Measurements from ENCODE around the gene FCF1.

Gene FCF1

GRCh38 chr14:74771399-74771798, 58.5 kb downstream of the FCF1 start:
- in situ Hi-C loops (cut with MboI; ENCODE audit: low sequenced_read_pairs, unreplicated experiment) = no loop called here
- no peak for DNase-seq (ENCODE audit: low spot score)
- TF ChIP-seq CTCF (IDR thresholded peaks at IDR 0.05; ENCODE audit: borderline replicate concordance, control extremely low read depth, extremely low read depth, insufficient read depth, missing control alignments) = no peak

GRCh38 chr14:74784634-74785033, 71.7 kb downstream of the FCF1 start:
- in situ Hi-C loops (cut with MboI; ENCODE audit: low sequenced_read_pairs, unreplicated experiment) = no loop called here
- no peak for TF ChIP-seq CTCF (IDR thresholded peaks at IDR 0.05; ENCODE audit: borderline replicate concordance, control extremely low read depth, extremely low read depth, insufficient read depth, missing control alignments)
- DNase-seq (ENCODE audit: low spot score) = no peak

GRCh38 chr14:74785056-74785613, 72.2 kb downstream of the FCF1 start:
- DNase-seq (ENCODE audit: low spot score) = no peak
- no peak for TF ChIP-seq CTCF (IDR thresholded peaks at IDR 0.05; ENCODE audit: borderline replicate concordance, control extremely low read depth, extremely low read depth, insufficient read depth, missing control alignments)
- in situ Hi-C loops (cut with MboI; ENCODE audit: low sequenced_read_pairs, unreplicated experiment) = no loop called here

- DNase-seq (ENCODE audit: low spot score) = no peak
- in situ Hi-C loops (cut with MboI; ENCODE audit: low sequenced_read_pairs, unreplicated experiment) = no loop called here
- TF ChIP-seq CTCF (IDR thresholded peaks at IDR 0.05; ENCODE audit: borderline replicate concordance, control extremely low read depth, extremely low read depth, insufficient read depth, missing control alignments) = no peak
These were observed 73.9 kb downstream of the FCF1 start for GRCh38 chr14:74786796-74787315.

Measured in GM13976 (cell line).